K562 (cell line): Measurements from ENCODE around the gene CLEC4A. TPM values are rescaled to one million over a fixed set of nuclear protein-coding genes. Genes with fewer than 3 reads are reported as not detected.

Source experiments
- BRCA1 ChIP-seq, 2 experiments: fragments of 450-650 bp in 1 of 2; sonication (generic) in 1 of 2; formaldehyde crosslinking in 1 of 2; IDR thresholded peaks; 2 replicates each; pipeline versions ENCODE4 v1.5.0 to v1.6.1; 2017 to 2020; ENCODE audit warnings: mild to moderate bottlenecking in 1 of 2, missing genetic modification reagents in 1 of 2
- FOSL1 ChIP-seq: fragments of 200-800 bp; sonication (Bioruptor generic); conservative IDR thresholded peaks from 2 replicates; pipeline ENCODE4 v1.6.1; 2016; ENCODE audit warnings: missing genetic modification characterization, missing compliant biosample characterization
- GATA2 ChIP-seq: sonication (generic); formaldehyde crosslinking; IDR thresholded peaks from 2 replicates; pipeline ENCODE4 v1.4.0; 2020; ENCODE audit warnings: mild to moderate bottlenecking, missing genetic modification reagents
- HBP1 ChIP-seq: fragments of 450-650 bp; formaldehyde crosslinking; IDR thresholded peaks from 2 replicates; pipeline ENCODE4 v1.4.0; 2022; ENCODE audit warnings: missing genetic modification characterization
- HDGF ChIP-seq: fragments of 450-650 bp; IDR thresholded peaks from 2 replicates; pipeline ENCODE4 v1.6.1; 2016
- HNRNPLL ChIP-seq: fragments of 200-400 bp; formaldehyde crosslinking; IDR thresholded peaks from 2 replicates; pipeline ENCODE4 v1.6.1; 2017; ENCODE audit warnings: low read length, low read depth, mild to moderate bottlenecking; ENCODE audit not compliant: poor library complexity, severe bottlenecking
- JUND ChIP-seq, 2 experiments: IDR thresholded peaks; 2 replicates in 1 of 2; 3 replicates in 1 of 2; pipeline ENCODE4 v1.6.1; 2011; ENCODE audit warnings: borderline replicate concordance in 2 of 2, low read depth in 2 of 2, low read length in 2 of 2, improper control_type of control experiment in 1 of 2, missing biosample characterization in 1 of 2, missing genetic modification characterization in 1 of 2, missing genetic modification reagents in 1 of 2
- KLF6 ChIP-seq: fragments of 250-450 bp; sonication (Bioruptor Pico); IDR thresholded peaks from 2 replicates; pipeline ENCODE4 v1.4.0; 2020; ENCODE audit warnings: mild to moderate bottlenecking, moderate library complexity, borderline replicate concordance
- MEF2D ChIP-seq: conservative IDR thresholded peaks from 2 replicates; pipeline ENCODE4 v1.6.1; 2016; ENCODE audit warnings: low read depth, missing genetic modification characterization, missing compliant biosample characterization
- NR1H2 ChIP-seq: sonication (generic); formaldehyde crosslinking; IDR thresholded peaks from 2 replicates; pipeline ENCODE4 v1.4.0; 2020; ENCODE audit warnings: mild to moderate bottlenecking, missing genetic modification reagents
- PBX2 ChIP-seq, 2 experiments: IDR thresholded peaks in 1 of 2; conservative IDR thresholded peaks in 1 of 2; 2 replicates each; pipeline ENCODE4 v1.6.1; 2016; ENCODE audit warnings: low read depth in 2 of 2, mild to moderate bottlenecking in 1 of 2, missing compliant biosample characterization in 1 of 2, missing genetic modification characterization in 1 of 2, moderate library complexity in 1 of 2
- POLR2AphosphoS5 ChIP-seq: IDR thresholded peaks from 2 replicates; pipeline ENCODE4 v1.6.1; 2011; ENCODE audit warnings: mild to moderate bottlenecking, low read depth, low read length, moderate library complexity; ENCODE audit not compliant: control insufficient read depth, insufficient read depth
- POU5F1 ChIP-seq: fragments of 150-350 bp; IDR thresholded peaks from 2 replicates; pipeline ENCODE4 v1.6.1; 2014; ENCODE audit warnings: borderline replicate concordance, low read length, low read depth, mild to moderate bottlenecking; ENCODE audit not compliant: partially characterized antibody
- RB1 ChIP-seq: fragments of 450-650 bp; IDR thresholded peaks from 2 replicates; pipeline ENCODE4 v1.6.1; 2017; ENCODE audit warnings: low read depth, mild to moderate bottlenecking
- RBM17 ChIP-seq: fragments of 200-400 bp; formaldehyde crosslinking; IDR thresholded peaks from 2 replicates; pipeline ENCODE4 v1.6.1; 2017; ENCODE audit warnings: low read depth, mild to moderate bottlenecking, low read length, borderline replicate concordance
- SREBF2 ChIP-seq: sonication (generic); formaldehyde crosslinking; IDR thresholded peaks from 2 replicates; pipeline ENCODE4 v1.4.0; 2020; ENCODE audit warnings: mild to moderate bottlenecking, missing genetic modification reagents
- STAG1 ChIP-seq: sonication (generic); formaldehyde crosslinking; IDR thresholded peaks from 2 replicates; pipeline ENCODE4 v1.5.0; 2020; ENCODE audit warnings: missing genetic modification reagents, borderline replicate concordance
- TAF1 ChIP-seq: IDR thresholded peaks from 2 replicates; pipeline ENCODE4 v1.6.1; 2011; ENCODE audit warnings: mild to moderate bottlenecking, low read length, moderate library complexity; ENCODE audit not compliant: insufficient read depth, control insufficient read depth, severe bottlenecking; ENCODE audit errors: extremely low read depth
- ZBTB49 ChIP-seq: sonication (generic); formaldehyde crosslinking; IDR thresholded peaks from 2 replicates; pipeline ENCODE4 v1.8.0; 2022; ENCODE audit warnings: missing genetic modification reagents, mild to moderate bottlenecking, borderline replicate concordance
- ZNF354B ChIP-seq: fragments of 250-450 bp; sonication (Bioruptor Pico); IDR thresholded peaks from 2 replicates; pipeline ENCODE4 v1.4.0; 2020
- ZNF766 ChIP-seq: fragments of 200-800 bp; sonication (Bioruptor generic); conservative IDR thresholded peaks from 2 replicates; pipeline ENCODE4 v1.6.1; 2016; ENCODE audit warnings: missing genetic modification characterization, missing compliant biosample characterization
- ZNF77 ChIP-seq: fragments of 250-450 bp; sonication (Bioruptor Pico); IDR thresholded peaks from 2 replicates; pipeline ENCODE4 v1.5.0; 2020
- polyA plus RNA-seq, 8 experiments: library from polyadenylated mRNA; depleted of rRNA in 4 of 8; stranded (reverse) in 5 of 8; unstranded in 3 of 8; fragments of >200 nt; fragmentation: Nextera tagmentation in 2 of 8; fragmentation: Illumina TruSeq in 1 of 8; extraction: Ambion mirVana in 2 of 8; extraction: Trizol in 1 of 8; gene quantifications; 2 replicates each; pipeline versions ENCODE4 v1.2.1 to v1.2.3, GENCODE V29; 2011 to 2014; ENCODE audit warnings: inconsistent platforms in 1 of 8, missing spikeins in 1 of 8
- total RNA-seq, 7 experiments: library from RNA; depleted of rRNA in 6 of 7; stranded (reverse); fragments of >200 nt in 6 of 7; fragmentation: Illumina TruSeq in 2 of 7; extraction: Trizol in 2 of 7; gene quantifications; 2 replicates each; pipeline versions ENCODE4 v1.2.1 to v1.2.3, GENCODE V29; 2011 to 2021; ENCODE audit warnings: low replicate concordance in 1 of 7

CLEC4A gene
- total and polyA plus RNA-seq, 9 of the 15 experiments (the other 6 are each of a cell fraction or from before 2014, with no cell fraction given), result 0.06 to 0.27 (median 0.18) TPM; not detected in 5

- TF ChIP-seq PBX2 (CRISPR knock-in tag; IDR thresholded peaks at IDR 0.05; ENCODE audit: low read depth) (no peak), PBX2 (tag; conservative IDR thresholded peaks at IDR 0.05; ENCODE audit: low read depth) (no peak), MEF2D (0 out of 2 replicates have a peak, but pooled peaks have one; percentile 9), RB1 (no peak), BRCA1 (IDR thresholded peaks at IDR 0.05) (no peak), BRCA1 (CRISPR knock-in tag; IDR thresholded peaks at IDR 0.05) (no peak), SREBF2 (no peak), RBM17 (no peak), KLF6 (CRISPR knock-in tag) (no peak), HDGF (no peak), ZBTB49 (CRISPR knock-in tag) (no peak), FOSL1 (tag) (peak; percentile 40; the same call in 1 of the 2 replicates), ZNF766 (CRISPR knock-in tag) (peak; percentile 68; the same call in 1 of the 2 replicates), POU5F1 (no peak), TAF1 (no peak), JUND (IDR thresholded peaks at IDR 0.05; ENCODE audit: borderline replicate concordance, low read depth, low read length) (peak; percentile 68), JUND (tag; IDR thresholded peaks at IDR 0.05; ENCODE audit: borderline replicate concordance, low read depth, low read length) (peak; percentile 87), NR1H2 (no peak), POLR2AphosphoS5 (no peak), HNRNPLL (no peak), ZNF77 (CRISPR knock-in tag) (no peak), GATA2 (CRISPR knock-in tag) (0 out of 2 replicates have a peak, but pooled peaks have one; percentile 36), ZNF354B (no peak), STAG1 (CRISPR knock-in tag) (no peak), HBP1 (no peak)
These were observed 43.3 kb upstream of the CLEC4A start (continued) for GRCh38 chr12:8080120-8080519.
